ENCODE results near the gene NMRAL1. TPM values are rescaled to one million over a fixed set of nuclear protein-coding genes. Genes with fewer than 3 reads are reported as not detected.

Gene NMRAL1
- total and polyA plus RNA-seq, 2 experiments from 2014 or later = 37.4 to 44.2 TPM

DNA sequence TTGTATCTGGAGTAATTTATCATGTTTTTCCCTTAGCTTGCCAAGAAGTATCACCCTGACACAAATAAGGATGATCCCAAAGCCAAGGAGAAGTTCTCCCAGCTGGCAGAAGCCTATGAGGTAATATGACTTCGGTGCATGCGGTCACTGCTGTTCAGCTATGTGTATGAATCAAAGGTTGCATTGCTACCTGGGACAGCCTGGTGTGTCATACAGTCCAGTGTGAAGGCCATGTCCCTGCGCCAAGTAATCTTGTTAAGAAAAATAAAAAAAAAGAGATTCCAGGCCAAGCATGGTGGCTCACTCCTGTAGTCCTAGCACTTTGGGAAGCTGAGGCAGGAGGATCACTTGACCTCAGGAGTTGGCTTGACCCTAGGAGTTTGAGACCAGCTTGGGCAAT, 37.1 kb downstream of the NMRAL1 start:
- H3F3A ChIP-seq (ENCODE audit: insufficient read depth) = no peaks in the 10 kb centered on the region
- no peaks in the 10 kb centered on the region; the same call in 1 of the 2 replicates for H4K20me1 ChIP-seq (ENCODE audit: insufficient read depth)
- no peak overlapping the region for H2AFZ ChIP-seq
- H3K36me3 ChIP-seq (ENCODE audit: low read depth) = peaks cover 34% of the 10 kb centered on the region; the same call in 1 of the 2 replicates
- H3K27me3 ChIP-seq (replicated peaks; ENCODE audit: insufficient read depth) = no peaks in the 10 kb centered on the region
- DNase-seq = no peak
- 96 to 99% methylated on average over 3 of the region's 3 CpGs for WGBS, 2 experiments (ENCODE audit: low coverage in 1 of 2, low lambda C conversion rate in 2 of 2, missing lambda C conversion rate in 2 of 2)
- in situ Hi-C loops (cut with MboI) = no loop called here
- H3K9ac ChIP-seq = no peak overlapping the region
- H3K79me2 ChIP-seq (ENCODE audit: insufficient read depth) = peaks cover 57% of the 10 kb centered on the region
- H3K9me3 ChIP-seq (ENCODE audit: low read depth) = no peaks in the 10 kb centered on the region
- H3K4me1 ChIP-seq (ENCODE audit: insufficient read depth) = no peaks in the 10 kb centered on the region
- no peaks in the 10 kb centered on the region for H3K9me2 ChIP-seq (ENCODE audit: insufficient read depth)
- H3K27ac ChIP-seq = no peak overlapping the region
- H3K4me2 ChIP-seq (ENCODE audit: unreplicated experiment) = no peak overlapping the region
- TF ChIP-seq EZH2phosphoT487 (IDR thresholded peaks at IDR 0.05; ENCODE audit: insufficient read depth, low read depth) (no peak), EZH2 (IDR thresholded peaks at IDR 0.05; ENCODE audit: insufficient read depth, poor library complexity, severe bottlenecking) (no peak)
- H3K4me3 ChIP-seq = no peak overlapping the region

DNA sequence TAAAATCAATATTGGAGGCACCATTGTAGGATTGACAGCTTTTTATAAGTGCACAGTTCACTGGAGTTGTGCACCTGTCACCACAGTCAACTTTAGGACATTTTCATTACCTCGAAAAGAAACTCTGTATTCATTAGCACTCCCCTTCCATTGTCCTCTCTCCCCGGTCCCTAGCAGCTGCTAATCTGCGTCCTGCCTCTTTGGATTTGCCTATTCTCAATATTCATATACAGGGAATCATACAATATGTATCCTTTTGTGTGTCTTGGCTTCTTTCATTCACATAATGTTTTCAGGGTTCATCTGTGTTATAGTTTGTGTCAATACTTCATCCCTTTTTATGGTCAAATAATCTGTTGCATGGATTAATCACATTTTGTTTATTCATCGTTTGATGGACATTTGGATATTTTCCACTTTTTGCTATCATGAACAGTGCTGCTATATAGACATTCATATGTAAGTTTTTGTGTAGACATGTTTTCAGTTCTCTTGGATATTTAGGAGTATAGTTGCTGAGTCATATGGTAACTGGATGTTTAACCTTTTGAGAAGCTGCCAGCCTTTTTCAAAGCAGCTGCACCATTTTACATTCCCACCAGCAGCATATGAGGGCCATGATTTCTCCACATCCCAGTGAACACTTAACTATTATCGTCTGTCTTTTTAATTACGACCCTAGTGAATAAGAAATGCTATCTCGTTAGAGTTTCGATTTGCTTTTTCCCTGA, 38.9 kb downstream of the NMRAL1 start:
- Histone ChIP-seq H2AFZ (no peak overlapping the region), H3K36me3 (ENCODE audit: low read depth) (peaks cover 32% of the 10 kb centered on the region; the same call in 1 of the 2 replicates), H3F3A (ENCODE audit: insufficient read depth) (no peaks in the 10 kb centered on the region), H3K79me2 (ENCODE audit: insufficient read depth) (peaks cover 74% of the 10 kb centered on the region), H3K4me3 (no peak overlapping the region), H3K27me3 (replicated peaks; ENCODE audit: insufficient read depth) (no peaks in the 10 kb centered on the region), H3K9me3 (ENCODE audit: low read depth) (no peaks in the 10 kb centered on the region), H3K27ac (no peak overlapping the region), H3K4me1 (ENCODE audit: insufficient read depth) (no peaks in the 10 kb centered on the region), H3K9ac (no peak overlapping the region), H3K9me2 (ENCODE audit: insufficient read depth) (no peaks in the 10 kb centered on the region), H3K4me2 (ENCODE audit: unreplicated experiment) (no peak overlapping the region), H4K20me1 (ENCODE audit: insufficient read depth) (no peaks in the 10 kb centered on the region; the same call in 1 of the 2 replicates)
- 79 to 83% methylated on average over 8 of the region's 8 CpGs for WGBS, 2 experiments (ENCODE audit: low coverage in 1 of 2, low lambda C conversion rate in 2 of 2, missing lambda C conversion rate in 2 of 2)
- DNase-seq = peak; percentile 9
- TF ChIP-seq EZH2 (IDR thresholded peaks at IDR 0.05; ENCODE audit: insufficient read depth, poor library complexity, severe bottlenecking) = no peak
- no peak for TF ChIP-seq EZH2phosphoT487 (IDR thresholded peaks at IDR 0.05; ENCODE audit: insufficient read depth, low read depth)
- in situ Hi-C loops (cut with MboI) = no loop called here

DNA sequence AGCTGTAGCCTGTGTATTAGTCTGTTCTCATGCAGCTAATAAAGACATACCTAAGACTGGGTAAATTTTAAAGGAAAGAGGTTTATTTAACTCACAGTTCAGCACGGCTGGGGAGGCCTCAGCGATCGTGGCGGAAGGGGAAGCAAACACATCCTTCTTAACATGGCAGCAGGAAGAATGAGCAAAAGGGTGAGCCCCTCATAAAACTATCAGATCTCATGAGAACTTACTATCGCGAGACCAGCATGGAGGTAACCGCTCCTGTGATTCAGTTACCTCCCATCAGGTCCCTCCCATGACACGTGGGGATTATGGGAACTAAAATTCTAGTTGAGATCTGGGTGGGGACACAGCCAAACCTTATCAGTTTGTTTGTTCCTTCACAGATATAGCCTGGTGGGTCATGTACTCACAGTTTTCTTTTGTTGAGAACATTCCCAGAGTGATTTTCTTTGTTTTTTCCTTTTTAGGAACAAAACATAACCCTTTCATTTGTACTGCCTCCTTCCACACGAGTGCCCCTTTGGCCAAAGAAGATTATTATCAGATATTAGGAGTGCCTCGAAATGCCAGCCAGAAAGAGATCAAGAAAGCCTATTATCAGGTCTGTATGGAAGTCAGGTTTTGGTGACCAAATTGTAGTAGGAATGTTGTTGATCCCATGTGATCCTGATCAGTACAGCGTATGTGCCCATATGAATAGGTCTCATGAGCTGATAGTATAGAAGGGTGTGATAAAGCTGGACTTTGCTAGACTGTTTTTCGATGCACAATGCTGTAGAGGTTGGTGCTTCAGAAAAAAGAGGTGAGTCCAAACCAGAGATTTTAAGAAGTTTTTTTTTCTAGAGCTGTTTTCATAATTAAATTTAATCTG, 40.3 kb downstream of the NMRAL1 start:
- H3K9me2 ChIP-seq (ENCODE audit: insufficient read depth) = no peaks in the 10 kb centered on the region
- no peak for DNase-seq
- no peak overlapping the region for H2AFZ ChIP-seq
- no peak overlapping the region for H3K4me3 ChIP-seq
- no peaks in the 10 kb centered on the region for H3K27me3 ChIP-seq (replicated peaks; ENCODE audit: insufficient read depth)
- H3F3A ChIP-seq (ENCODE audit: insufficient read depth) = no peaks in the 10 kb centered on the region
- no peak overlapping the region for H3K27ac ChIP-seq
- 90 to 93% methylated on average over 12 of the region's 12 CpGs for WGBS, 2 experiments (ENCODE audit: low coverage in 1 of 2, low lambda C conversion rate in 2 of 2, missing lambda C conversion rate in 2 of 2)
- no peak overlapping the region for H3K9ac ChIP-seq
- no peak overlapping the region for H3K4me2 ChIP-seq (ENCODE audit: unreplicated experiment)
- H4K20me1 ChIP-seq (ENCODE audit: insufficient read depth) = no peaks in the 10 kb centered on the region; the same call in 1 of the 2 replicates
- H3K4me1 ChIP-seq (ENCODE audit: insufficient read depth) = no peaks in the 10 kb centered on the region
- in situ Hi-C loops (cut with MboI) = no loop called here
- peaks cover 32% of the 10 kb centered on the region; the same call in 1 of the 2 replicates for H3K36me3 ChIP-seq (ENCODE audit: low read depth)
- TF ChIP-seq EZH2 (IDR thresholded peaks at IDR 0.05; ENCODE audit: insufficient read depth, poor library complexity, severe bottlenecking) (no peak), EZH2phosphoT487 (IDR thresholded peaks at IDR 0.05; ENCODE audit: insufficient read depth, low read depth) (no peak)
- no peaks in the 10 kb centered on the region for H3K9me3 ChIP-seq (ENCODE audit: low read depth)
- peaks cover 87% of the 10 kb centered on the region for H3K79me2 ChIP-seq (ENCODE audit: insufficient read depth)

DNA sequence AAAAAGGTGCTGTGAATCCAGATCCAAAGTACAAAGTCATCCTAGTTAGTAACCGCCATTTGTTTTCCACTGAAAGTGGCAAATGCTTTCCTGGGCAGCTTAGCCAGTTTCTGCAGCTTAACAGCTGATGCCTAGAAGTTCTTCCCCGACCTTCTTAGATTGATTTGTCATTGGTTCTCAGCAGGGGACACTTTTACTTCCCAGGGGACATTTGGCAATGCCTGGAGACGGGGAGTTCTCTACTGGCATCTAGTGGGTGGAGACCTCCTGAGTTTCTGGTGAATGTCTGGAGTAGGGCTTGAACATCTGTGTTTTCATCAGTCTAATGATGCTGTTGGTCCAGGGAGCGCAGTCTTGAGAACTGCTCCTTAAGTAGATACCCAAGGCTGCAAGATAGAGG, 41.2 kb downstream of the NMRAL1 start:
- Histone ChIP-seq H3K9me3 (ENCODE audit: low read depth) (no peaks in the 10 kb centered on the region), H2AFZ (no peak overlapping the region), H3K79me2 (ENCODE audit: insufficient read depth) (peaks cover 88% of the 10 kb centered on the region), H4K20me1 (ENCODE audit: insufficient read depth) (no peaks in the 10 kb centered on the region; the same call in 1 of the 2 replicates), H3K27ac (no peak overlapping the region), H3K36me3 (ENCODE audit: low read depth) (peaks cover 27% of the 10 kb centered on the region; the same call in 1 of the 2 replicates), H3K27me3 (replicated peaks; ENCODE audit: insufficient read depth) (no peaks in the 10 kb centered on the region), H3K9ac (no peak overlapping the region), H3K4me1 (ENCODE audit: insufficient read depth) (no peaks in the 10 kb centered on the region), H3K9me2 (ENCODE audit: insufficient read depth) (no peaks in the 10 kb centered on the region), H3F3A (ENCODE audit: insufficient read depth) (no peaks in the 10 kb centered on the region), H3K4me2 (ENCODE audit: unreplicated experiment) (no peak overlapping the region), H3K4me3 (no peak overlapping the region)
- in situ Hi-C loops (cut with MboI) = no loop called here
- 97% methylated on average over 4 of the region's 4 CpGs for WGBS, 2 experiments (ENCODE audit: low coverage in 1 of 2, low lambda C conversion rate in 2 of 2, missing lambda C conversion rate in 2 of 2)
- DNase-seq = no peak
- no peak for TF ChIP-seq EZH2phosphoT487 (IDR thresholded peaks at IDR 0.05; ENCODE audit: insufficient read depth, low read depth)
- TF ChIP-seq EZH2 (IDR thresholded peaks at IDR 0.05; ENCODE audit: insufficient read depth, poor library complexity, severe bottlenecking) = no peak
